NCI-H82 (cell line): ENCODE data around the gene OXCT2.
"Not testable (repeated sequence)": the region's sequence is repeated elsewhere in the genome, so short reads cannot be mapped to it uniquely, and the experiment has no call there.

ENCODE experiments used
- DNase-seq: peaks from one replicate; lab custom pipeline; 2025; lab: John Stamatoyannopoulos, UW

OXCT2 gene

DNA sequence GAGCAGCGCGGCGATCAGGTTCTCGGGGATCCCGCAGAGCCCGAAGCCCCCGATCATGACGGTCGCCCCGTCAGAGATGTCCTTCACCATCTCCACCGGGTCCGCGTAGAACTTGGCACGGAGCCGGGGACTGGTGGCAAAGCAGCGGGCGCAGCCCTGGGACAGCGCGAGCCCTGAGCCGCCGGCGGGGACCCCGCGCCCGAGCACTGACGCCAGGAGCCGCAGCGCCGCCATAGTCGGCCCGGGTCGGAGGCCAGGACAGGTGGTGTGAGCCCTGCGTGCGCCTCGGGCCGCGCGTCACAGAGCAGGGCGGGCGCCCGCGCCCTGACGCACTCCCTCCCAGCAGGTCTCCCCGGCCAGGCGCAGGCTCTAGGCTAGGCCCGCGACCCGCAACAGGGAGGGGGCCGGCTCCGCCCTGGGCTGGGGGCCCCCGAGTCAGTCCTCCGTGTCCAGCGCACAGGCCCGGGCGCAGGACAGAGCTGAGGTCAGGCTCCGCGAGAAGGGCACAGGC, at the start of gene OXCT2:
Gene OXCT2, minus strand, starts transcription at position 327 of the 511 bp plus-strand sequence. Its CDS starts 93 bp downstream, at position 234.
- DNase-seq = not testable (repeated sequence)

DNA sequence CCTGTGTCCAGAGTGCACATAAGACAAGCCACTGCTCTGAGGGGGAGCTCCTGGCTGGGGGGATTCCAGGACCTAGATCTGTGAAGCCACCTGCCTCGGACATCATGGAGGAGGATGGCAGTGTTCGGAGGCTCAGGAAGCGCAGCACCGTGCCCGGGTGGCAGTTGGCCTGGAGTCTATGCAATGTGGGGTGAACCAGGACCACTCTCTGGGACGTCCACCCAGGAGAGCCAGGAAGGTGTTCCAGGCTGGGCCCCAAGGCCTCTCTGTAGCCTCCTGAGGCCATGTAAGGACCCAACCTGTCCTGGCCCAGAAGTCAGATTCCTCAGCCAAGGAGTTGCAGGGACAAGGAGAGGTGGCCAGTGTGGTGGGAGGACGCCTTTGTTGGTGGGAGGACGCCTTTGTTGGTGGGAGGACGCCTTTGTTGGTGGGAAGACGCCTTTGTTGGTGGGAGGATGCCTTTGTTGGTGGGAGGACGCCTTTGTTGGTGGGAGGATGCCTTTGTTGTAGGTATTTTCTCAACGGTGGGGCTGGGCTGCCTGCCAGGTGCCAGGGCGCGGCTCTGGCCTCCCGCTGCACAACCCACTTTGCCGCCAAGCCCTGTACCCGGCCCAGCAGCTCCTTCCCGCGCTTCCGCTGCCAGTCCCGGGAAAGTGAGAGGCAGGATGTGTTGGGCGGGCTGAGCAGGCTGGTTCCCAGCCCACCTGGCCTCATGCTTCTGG, 48.1 kb upstream of the OXCT2 start:
- no peak for DNase-seq

GRCh38 chr1:39818482-39818881, 47.3 kb upstream of the OXCT2 start:
- no peak for DNase-seq

DNA sequence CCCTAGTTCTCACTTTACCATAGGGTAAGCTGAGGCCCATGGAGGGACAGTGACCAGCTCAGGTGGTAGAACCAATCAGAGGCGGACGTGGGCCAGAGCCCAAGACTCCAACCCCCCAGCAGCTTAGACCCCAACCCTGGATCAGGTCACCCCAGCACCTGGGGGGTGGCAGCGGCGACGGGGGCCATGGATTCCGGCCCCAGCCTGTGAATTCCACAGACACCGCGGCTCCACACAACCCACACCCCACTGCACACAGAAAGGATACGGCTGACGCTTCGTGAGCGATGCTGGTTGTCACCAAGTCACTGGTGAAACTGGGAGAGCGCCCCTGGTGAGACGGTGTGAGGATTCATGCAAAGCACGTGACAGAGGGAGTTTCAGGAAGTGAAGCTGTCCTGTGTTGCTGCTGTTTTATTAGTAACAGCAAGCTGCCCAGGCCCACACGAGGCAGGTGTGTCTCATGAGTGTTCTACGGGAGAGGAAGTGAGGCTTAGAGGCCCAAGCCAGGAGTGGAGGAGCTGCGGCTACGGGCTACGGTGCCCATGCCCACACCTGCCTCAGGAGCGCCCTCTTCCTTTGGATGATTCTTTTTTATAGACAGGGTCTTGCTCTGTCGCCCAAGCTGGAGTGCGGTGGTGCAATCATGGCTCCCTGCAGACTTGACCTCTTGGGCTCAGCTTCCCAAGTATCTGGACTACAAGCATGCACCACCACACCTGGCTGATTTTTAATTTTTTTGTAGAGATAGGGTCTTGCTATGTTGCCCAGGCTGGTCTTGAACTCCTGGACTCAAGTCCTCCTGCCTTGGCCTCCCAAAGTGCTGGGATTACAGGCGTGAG, 46.2 kb upstream of the OXCT2 start:
- DNase-seq = peak; percentile 53

- DNase-seq = peak; percentile 96
Measured at GRCh38 chr1:39816415-39817090, 45.4 kb upstream of the OXCT2 start.

DNA sequence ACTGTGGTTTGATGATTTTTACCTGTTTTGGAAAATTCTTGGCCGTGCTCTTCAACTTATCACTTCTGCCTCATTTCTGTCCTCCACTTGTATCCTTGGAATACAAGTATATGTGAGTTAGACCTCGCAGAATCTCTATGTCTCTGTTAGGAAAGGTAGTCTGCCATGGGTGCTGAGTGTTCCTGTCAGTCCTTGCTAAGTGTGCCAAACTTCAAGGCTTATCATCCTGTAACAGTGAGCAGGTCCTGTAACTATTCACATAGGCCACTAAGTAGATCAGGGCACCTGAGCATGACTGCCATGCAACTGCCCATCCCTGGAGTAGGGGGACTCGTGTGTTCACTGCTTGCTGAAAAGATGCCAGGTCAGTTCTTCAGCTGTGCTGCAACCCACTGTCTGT, 41.8 kb upstream of the OXCT2 start:
- no peak for DNase-seq

DNA sequence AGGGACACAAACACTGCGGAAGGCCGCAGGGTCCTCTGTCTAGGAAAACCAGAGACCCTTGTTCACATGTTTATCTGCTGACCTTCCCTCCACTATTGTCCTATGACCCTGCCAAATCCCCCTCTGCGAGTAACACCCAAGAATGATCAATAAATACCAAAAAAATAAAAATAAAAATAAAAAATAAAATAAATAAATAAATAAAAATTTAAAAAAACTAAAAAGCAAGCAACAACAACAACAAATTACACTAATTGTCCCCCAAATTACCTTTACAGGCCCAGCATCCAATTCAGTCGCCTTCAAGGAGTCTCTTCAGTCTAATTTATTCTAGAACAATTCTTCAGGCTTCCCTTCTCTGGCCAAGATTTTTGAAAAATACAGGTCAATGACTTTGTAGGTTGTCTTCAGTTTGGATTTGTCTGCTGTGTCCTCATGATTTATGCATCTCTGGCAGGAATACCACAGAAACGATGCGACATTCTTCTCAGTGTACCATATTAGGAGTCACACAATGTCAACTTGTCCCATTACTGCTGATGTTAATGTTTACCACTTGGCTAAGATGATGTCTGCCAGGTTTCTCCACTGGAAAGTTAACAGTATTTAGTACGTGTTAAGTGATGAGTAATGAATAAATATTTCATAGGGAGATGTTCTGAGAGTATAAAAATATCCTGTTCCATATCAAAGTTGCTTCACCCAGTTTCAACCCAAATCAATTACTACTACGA, 37.8 kb upstream of the OXCT2 start:
- no peak for DNase-seq

DNA sequence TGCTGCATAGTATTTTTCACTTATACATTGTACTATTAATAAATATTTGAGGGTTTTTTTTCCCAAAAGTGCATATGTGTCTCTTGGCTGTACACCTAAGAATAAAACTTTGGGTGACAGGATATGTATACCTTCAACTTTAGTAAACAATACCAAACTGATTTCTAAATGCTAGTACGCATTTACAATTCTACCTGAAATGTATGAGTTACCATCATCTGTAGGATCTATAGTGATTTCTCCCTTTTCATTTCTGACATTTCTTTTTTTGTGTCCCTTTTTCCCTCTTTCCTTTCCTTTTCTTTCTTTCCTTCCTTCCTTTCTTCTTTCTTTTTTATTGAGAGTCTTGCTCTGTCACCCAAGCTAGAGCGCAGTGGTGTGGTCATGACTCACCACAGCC, 34.2 kb upstream of the OXCT2 start:
- DNase-seq = no peak

GRCh38 chr1:39802496-39803260, 31.5 kb upstream of the OXCT2 start:
- DNase-seq = no peak

GRCh38 chr1:39800471-39800835, 29.3 kb upstream of the OXCT2 start:
- DNase-seq = no peak

- peak; percentile 70 for DNase-seq
Measured at GRCh38 chr1:39799770-39800470, 28.8 kb upstream of the OXCT2 start.

DNA sequence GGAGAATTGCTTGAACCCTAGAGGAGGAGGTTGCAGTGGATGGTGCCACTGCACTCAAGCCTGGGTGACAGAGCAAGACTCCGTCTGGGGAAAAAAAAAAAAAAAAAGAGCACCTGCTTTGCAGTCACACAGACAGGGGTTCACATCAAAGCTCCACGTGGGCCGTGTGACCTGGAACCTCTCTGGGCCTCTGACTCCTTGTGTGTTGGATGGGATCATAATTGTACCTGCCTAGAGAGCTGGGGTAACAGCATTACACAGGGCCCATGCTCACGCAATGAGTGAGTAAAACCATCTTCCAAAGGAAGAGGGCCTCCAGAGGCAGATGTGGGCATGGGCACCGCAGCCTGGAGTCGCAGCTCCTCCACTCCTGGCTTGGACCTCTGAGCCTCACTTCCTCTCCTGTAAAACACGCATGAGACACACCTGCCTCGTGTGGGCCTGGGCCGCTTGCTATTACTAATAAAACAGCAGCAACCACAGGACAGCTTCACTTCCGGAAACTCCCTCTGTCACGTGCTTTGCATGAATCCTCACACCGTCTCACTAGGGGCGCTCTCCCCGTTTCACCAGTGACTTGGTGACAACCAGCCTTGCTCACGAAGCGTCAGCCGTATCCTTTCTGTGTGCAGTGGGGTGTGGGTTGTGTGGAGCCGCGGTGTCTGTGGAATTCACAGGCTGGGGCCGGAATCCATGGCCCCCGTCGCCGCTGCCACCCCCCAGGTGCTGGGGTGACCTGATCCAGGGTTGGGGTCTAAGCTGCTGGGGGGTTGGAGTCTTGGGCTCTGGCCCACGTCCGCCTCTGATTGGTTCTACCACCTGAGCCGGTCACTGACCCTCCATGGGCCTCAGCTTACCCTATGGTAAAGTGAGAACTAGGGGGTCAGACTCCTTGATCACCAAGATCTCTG, 28.0 kb upstream of the OXCT2 start:
- peak; percentile 25 for DNase-seq

DNA sequence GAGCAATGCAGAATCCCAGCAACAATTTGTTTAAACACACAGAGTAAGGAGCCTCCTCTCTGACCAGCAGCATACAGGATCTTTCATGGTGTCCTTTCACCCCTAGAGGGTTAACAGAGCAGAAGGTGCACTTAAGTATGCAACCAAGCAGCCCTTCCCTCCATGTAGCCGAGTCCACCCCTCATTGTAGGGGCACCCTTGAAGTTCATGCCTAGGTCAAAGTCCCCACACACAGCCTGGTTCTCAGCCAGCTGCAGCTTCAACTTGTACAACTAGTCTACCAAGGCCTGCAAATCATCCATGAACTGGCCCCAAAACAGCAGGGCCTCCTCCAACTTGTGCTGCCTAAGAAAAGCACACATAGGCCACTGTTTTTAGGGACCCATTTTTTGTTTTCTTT, 24.5 kb upstream of the OXCT2 start:
- no peak for DNase-seq

DNA sequence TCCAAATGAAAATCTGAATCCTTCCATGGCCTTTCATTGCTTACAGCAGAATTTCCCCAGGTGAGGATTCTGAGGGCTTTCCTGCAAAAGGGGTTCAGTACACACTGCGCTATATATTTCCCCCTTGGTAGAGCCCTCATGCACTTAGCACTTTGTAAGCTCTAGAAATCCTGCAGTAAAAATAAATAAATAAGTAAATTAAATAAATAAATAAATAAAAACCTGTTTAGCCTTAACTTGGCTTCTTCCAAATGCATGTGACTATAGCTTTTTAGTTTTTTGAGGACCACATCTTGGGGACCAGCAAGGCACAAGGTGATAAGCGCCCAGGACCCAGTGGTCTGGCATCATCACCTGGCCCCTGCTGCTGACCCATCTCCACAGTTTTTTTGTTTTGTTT, 20.7 kb upstream of the OXCT2 start:
- no peak for DNase-seq

DNA sequence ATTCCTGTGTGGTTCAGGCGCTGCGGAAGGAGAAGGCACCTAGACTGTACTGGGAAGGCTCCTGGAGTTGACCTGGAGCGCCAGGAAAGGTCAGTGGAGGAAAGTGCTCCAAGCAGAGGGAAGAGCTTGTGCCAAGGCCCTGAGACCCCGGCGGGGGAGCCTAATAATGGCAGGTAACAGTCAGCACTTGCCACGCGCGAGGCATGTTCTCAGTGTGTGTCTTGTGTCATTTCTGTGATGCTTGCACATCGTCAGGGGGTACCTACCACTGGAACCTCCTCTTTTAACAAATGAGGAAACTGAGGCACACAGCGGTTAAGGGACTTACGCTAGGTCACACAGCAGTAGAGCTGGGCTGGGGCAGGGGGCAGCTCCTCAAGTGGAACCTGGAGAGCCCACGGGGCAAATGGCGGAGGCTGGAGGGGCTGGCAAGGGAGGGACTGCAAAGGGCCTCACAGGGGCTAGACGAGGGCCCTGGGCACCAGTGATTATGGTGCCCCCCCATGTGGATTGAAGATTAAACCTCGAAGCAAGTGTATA, 18.5 kb upstream of the OXCT2 start:
- DNase-seq = no peak

DNA sequence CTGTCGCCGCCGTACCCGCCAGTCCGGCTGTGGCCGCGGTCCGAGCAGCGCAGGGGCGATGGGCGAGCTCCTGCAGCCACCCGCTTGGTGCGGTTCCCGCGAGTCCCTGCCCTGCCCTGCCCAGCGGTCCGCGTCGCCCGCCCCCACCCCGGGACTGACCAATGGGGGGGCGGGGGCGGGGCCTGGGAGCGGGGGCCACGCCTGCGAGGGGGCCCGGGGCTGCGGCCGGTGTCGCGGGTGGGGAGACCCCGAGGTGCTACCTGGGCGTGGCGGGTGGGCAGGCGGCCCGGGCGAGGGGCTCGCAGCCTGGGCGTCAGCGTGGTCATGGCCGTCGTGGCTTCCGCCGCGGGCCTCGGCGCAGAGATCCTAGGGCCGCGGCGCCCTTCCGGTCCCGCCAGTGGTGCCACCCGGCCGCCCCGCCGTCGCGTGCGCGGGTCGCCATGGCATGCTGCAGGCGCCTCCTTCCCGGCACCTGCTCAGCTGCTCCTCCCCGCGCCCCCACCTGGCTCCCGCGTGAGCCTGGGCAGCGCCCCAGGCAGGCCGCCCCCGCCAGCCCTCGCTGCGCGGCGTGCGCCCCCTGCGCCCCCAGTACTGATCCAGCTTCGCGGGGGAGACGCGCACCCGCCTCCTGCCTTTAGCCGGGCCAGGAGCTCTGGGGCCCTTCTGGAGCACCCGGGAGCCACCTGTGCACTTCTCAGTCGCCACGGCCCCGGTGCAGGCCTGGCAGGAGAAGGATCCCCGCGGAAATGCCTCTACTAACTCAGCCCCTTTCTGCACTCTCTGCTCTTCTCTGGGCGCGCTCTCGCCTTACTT, 17.8 kb upstream of the OXCT2 start, which contains the start of gene BMP8B:
Gene BMP8B, minus strand, starts transcription at position 108 of the 813 bp plus-strand sequence. CDS start 380 bp downstream, outside the sequence.
- peak; percentile 79 for DNase-seq

- peak; percentile 59 for DNase-seq
Measured at GRCh38 chr1:39788426-39788757, 17.2 kb upstream of the OXCT2 start.

- DNase-seq = not testable (repeated sequence)
Measured at GRCh38 chr1:39787964-39788363, 16.8 kb upstream of the OXCT2 start.
